SIG-M5 treated with dmso at 0.1 percent for 504 hours (cell line): ENCODE measurements around the gene CYP27A1.

Experiments used
- DNase-seq: peaks from one replicate; lab custom pipeline; 2025; ENCODE audit not compliant: unreplicated experiment; lab: John Stamatoyannopoulos, UW

Gene CYP27A1

DNA sequence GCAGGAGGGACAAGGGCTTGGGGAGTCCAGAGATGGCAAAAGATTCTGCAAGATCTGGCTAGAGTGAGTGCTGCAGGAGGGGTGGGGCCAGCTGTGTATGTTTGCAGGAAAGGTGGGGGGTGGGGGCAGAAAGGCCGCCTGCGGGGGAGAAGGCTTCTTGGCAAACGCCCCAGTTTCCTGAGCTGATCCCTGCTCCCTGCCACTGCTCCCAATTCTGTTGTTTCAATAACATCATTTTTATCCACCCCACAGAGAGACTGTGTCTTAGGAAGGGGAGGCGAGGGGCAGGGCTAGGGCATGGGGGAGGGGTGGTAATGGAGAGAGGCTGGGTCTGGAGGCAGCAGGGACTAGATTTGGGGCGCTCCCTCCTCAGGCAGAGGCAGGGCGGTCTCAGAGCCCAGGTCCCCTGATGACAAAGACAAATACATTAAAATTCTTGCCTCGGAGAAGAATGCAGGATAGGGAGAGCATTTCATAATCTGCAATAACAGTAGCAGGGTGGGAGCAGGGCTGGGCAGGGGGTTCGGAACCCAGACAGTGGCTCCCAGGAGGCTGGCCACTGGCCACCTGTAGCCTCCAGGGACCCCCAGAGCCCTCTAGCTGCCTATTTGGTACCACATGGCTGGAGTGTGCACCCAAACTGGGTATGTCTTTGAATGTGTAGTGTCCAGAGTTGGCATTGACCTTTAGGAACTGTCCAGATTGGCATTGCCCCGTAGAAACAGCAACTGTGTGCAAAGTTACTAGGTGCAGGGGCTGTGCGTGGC lies 75.6 kb downstream of the CYP27A1 start:
- no peak for DNase-seq

DNA sequence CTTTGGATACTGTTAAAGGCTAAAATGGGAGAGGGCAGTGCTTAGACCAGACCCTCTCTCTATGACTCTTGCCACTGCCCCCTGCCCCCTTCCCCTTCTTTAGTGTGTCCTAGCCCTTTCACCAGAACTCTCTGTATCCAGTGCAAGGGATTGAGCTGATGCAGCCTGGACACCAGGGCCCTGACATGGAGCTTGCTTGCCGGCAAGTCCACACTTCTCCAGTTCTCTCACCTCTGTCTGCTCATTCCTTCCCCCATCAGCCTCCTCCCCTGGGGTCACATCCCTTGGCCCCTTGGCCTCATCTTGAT lies 76.1 kb downstream of the CYP27A1 start:
- DNase-seq = no peak

DNA sequence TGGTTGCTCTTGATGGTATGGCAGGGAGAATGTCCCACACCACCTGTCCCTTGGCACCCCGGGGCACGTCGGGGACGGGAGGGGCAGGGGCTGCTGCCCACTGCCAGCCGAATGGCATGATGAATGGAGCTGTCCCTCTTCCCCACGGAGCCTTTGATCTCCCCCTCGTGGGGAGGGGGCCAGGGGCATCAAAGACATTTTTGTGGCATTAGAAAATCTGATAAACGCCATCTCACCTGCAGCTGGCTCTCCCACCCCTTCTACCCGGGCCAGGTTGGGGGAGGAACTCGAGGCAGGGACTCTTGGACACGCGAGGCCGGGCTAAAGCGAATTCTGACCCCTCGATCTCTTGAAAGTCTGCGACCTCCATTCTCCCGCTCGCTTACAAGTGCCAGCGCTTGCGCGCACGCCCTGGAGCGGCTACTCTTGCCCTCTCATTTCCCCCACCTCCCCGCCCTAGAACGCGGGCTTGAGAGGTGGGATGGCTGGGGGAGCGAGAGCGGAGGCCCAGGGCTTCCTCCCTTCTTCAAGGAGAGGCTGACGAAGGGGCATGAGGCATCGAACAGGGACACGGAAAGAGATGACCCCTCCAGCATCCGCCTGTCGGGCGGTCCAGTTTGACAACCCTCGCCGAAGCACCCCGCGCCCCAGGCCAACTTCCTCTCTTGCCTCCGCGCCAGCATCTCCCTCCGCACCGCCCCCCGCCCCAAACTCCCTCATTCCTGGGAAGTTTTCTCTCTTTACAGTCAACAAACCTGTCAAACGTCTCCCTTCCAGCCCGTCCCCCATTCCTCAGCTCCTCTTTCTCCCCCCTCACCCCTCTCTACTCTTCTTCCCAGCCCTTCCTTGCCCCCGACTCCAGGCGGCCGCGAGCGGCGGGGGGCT lies 77.0 kb downstream of the CYP27A1 start:
- DNase-seq = no peak

DNA sequence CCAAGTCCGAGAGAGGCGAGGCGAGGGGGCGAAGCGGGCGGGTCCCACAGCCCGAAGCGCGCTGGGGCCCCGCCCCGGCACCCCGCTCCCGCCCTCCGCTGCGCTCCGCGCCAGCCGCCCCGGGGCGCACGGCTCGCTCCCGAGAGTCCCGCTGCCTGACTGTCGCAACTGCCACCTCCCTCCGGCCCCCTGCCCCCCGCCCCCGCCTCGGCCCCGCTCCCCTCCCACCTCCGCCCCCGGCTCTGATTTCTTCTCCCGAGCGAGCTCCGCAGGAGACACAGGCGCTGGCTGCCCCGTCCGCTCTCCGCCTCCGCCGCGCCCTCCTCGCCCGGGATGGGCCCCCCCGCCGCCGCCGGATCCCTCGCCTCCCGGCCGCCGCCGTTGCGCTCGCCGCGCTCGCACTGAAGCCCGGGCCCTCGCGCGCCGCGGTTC lies 77.6 kb downstream of the CYP27A1 start, which contains the start of gene WNT6:
Gene WNT6 (plus strand): TSS at position 250 of the 432 bp plus-strand sequence. CDS start 233 bp downstream, outside the sequence.
- no peak for DNase-seq

DNA sequence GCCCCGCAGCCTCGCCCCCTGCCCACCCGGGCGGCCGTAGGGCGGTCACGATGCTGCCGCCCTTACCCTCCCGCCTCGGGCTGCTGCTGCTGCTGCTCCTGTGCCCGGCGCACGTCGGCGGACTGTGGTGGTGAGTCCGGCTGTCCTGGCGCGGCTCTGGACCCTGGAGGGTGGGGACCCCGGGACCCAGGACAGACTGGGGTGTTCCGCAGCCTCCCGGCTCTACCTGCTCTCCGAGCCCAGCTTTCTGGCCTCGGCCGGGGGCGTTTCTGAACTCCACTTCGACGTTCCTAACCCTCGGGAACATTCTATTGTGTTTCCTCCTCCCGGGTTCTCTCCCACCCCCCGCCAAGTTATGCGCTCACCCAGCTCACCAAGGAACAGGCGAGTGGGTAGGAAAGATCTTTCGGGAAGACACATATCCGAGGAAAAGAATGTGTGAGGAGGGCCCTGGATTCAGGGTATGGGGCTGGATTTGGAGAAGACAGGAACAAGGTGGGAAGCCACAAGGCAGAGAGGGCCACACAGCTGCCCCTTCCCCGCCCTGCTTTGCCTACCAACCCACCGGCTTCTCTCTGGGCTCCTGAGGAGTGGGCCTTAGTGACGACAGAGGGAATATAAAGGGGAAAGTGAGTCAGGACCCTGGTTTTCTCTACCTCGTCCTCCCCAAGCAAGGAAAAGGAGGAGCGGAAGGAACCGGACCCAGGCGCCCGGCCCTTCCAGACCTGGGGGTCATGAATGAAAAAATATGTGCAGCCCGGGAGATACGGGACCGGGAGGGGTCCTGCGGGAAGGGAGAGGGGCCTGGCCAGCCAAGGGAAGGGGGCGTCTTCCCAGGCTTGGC lies 78.3 kb downstream of the CYP27A1 start:
- DNase-seq = no peak

DNA sequence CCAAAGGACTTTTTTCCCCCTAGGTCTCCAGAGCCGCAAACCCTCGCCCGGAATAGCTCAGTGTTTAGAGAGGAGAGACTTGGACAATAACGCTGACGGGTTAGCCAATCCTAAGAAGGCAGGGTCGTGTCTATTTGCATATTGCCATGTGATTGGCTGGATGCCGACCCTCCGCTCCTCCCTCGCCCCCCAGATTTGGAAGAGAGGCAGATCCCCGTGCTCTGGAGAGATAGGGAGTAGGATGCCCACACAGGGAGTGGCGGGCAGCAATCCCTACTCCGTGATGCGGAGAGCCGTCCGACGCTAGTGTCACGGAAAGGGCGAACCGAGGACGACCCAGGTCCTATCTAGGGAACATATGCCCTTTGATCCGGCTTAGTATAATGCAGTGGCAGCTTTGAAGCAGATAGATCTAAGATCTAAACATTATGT lies 79.0 kb downstream of the CYP27A1 start:
- DNase-seq = peak; percentile 90

DNA sequence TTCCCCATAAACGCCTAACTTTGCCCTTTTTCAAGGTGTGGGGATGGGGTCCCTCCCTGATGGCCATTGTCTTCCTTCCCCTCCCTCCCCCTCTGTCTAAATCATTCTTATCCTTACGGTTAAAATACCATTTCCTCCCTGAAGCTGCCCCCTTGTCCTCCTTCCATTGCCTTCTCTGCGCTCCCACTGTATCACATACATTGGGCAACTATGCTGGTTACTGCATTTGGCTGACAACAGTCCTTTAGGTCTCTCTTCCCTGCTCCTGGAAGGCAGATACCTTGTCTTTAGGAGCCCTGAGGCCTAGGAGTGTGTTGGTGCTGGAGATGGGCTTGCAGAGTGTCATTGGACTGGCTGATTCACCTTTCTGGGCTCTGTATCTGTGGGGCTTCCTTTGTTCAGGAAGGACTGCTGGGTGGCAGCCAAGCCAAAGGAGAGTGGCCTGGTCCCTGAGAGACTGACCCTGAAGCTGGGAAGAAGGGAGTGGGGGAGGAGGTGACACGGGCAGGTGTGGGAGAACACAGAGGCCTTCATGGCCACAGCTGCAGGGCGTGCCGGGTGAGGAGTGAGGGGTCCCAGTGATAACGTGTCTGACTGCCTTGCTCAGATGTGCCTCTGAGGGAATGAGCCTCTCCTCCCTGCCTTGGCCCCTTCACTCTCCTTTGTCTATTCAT lies 79.8 kb downstream of the CYP27A1 start:
- DNase-seq = no peak

DNA sequence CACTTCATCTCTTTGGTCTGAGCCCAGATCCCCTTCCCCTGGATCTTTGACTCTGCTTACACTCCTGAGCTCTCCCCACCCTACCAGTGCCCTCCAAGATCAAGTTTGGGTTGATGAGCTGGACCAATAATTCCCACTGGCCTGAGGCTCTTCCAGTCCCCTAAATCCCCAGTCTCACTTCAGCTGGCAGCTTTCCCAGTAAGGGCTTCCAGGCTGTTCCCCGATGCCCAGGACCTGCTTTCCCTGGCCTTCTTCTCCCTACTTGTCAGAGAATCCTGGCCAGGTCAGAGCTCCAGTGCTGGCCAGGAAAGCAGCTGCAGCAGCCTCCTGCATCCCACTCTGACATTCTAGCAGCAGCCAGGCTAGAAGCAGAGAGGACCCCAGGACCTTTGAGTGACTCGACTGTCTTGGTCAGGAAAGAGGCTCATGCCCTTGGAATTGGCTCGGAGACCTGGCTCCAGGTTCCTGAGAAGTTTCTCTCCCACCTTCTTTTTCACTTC lies 81.1 kb downstream of the CYP27A1 start:
- no peak for DNase-seq
